GM21526 (cell line): ENCODE results near the gene SPTBN2.

Source experiments
- ATAC-seq: cut with Tn5 transposase; IDR thresholded peaks from one replicate; pipeline ENCODE4 v1.9.1; 2021; ENCODE audit warnings: moderate library complexity; ENCODE audit not compliant: unreplicated experiment, low FRiP score

The SPTBN2 gene

DNA sequence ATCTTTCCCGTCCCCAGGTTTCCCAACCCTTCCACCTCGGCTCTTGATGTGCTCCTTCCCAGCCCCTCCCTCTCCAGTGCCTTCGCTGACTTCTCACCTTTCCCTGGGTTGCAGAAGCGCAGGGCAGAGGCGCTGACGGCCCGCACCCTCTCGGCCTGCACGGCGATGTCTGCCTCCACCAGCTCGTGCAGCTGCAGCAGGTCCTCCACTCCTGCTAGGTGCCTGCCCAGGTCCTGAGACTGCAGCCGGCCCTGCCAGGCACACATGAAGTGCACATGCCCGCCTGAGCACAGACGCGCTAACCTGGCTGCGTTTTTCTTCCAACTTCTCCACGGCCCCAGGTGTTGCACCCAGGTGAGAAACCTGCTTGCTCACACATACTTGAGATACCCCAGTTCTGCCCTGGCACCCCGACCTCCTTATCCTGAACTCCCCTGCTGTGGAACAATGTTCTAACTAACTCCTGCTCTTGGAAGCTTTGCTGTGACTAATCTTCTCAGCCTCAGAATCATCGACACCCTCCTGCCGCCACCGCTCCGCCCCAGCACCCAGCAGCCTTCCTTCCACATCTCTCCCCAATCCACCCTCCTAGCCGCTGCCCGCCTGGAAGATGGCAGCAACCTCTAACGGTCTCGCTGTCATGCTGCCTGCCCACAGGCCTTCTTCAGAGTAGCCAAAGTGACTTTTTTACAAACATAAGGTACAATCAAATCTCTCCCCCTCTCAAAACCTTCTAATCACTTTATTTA is 23.3 kb downstream of the SPTBN2 start:
- no peak for ATAC-seq

DNA sequence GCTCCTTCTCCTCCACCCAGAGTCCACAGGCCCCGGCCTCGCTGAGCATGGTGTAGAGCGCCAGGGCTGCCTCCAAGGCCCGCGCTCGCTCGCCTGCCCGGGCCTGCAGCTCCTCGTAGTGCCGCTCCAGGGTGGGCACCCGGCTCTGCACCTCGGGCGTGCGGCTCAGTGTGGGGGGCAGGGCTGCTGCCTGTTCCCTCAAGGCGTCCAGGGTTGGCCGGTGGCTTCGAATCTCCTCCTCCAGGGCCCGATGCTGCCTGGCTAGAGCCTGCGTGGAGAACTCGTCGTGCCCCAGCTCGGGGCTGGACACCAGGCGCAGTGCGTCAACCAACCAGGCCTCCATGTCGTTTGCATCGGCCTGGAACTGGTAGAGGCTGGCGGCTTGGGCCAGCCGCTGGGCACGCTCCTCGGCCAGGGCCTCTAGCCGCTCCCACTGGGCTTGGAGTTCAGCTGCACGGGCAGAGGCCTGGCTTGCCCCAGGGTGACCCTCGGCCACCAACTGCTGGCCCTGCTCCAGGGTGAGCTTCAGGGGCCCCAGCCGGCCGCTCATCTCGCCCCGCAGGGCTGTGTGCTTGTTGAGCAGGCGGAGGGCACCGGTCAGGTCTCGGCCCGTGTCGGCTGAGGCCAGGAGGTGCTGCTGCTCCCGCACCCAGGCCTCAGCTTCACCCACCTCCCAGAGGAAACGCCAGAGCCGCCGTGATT is 24.2 kb downstream of the SPTBN2 start:
- ATAC-seq: no peak

DNA sequence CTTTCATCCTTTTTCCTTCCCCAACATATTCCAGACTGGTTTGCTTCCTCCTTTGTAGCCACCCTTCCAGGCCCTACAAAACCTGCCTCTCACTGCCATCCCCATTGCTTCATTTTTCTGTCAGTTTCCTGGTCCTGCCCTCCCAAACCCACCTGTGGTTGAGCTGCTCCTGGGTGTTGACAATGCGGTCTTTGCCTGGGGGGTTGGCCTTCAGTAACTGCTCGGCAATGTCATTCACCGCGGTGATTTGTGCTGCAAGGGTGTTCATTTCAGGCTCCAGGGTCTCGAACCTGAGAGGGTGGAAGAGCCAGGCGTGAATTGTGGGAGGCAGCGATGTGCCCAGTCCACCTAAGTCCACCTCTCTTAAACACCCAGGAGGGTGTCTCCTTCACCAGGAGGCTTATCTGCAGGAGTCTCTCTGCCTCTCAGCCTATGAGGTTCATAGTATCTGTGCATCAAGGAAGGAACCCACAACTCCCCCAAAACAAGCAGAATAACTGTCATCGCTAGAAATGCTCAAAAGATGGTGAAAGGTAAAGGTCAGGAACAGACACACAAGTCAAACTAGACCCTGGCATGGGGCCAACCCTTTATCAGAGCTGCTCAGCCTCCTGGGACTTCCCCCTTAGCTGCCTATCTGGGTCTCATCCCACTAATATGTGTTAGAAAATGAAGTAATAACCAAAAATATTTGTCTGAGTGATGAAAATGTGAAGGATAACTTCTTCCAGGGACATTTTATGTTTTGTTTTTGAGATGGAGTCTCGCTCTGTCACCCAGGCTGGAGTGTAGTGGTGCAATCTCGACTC is 27.4 kb downstream of the SPTBN2 start:
- no peak for ATAC-seq

DNA sequence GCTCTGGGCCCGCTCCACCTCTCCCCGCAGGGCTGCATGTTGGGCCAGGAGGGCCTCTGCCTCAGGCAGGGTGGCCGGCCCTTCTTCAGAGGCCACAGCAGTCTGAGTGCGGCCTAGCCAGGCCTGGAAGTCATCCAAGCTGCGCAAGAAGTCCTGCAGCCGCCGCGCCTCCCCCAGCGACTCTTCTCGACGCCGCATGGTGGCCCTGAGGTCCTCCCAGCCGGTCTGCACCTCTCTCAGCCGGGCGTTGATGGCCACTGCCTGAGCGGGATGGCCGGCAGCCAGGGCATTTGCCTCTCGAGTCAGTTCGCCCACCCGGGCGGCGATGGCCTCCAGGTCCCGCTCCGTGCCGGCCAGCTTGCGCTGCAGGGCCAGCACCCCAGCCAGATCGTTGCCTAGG is 28.3 kb downstream of the SPTBN2 start:
- no peak for ATAC-seq

DNA sequence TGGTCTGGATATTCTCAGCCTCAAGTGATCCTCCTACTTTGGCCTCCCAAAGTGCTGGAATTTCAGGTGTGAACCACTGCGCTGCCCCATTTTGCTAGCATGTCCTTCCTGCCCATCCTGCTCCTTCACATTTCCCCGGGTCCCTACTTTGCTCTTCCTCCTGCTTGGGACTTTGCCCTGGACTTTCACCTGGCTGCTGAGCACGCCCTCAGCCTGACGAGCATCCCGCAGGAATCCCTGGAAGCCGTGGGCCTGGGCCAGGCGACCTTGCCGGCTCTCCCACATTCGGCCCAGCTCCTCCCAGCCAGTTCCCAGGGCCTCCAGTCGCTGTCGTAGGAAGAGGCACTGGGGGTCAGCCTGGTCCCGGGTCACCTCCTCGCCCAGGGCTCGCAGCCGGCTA is 28.7 kb downstream of the SPTBN2 start:
- ATAC-seq: no peak

DNA sequence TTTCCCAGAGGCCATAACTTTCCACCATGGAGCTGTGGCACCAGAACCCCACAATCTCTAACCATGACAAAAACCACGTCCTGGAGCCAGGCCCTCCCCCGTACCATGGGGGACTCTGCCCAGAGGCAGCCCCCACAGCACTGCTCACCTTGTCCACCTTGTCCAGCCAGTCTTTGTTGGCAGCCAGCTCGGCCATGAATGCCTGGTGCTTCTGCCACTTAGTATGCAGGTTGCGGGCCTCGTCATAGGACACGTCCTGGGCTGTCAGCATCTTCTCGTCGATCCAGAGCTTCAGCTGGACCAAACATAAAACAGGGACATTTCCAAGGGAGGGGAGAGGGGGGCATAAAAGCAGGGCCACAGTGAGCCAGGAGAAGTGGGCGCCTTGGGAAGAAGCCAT is 30.5 kb downstream of the SPTBN2 start:
- no peak for ATAC-seq

DNA sequence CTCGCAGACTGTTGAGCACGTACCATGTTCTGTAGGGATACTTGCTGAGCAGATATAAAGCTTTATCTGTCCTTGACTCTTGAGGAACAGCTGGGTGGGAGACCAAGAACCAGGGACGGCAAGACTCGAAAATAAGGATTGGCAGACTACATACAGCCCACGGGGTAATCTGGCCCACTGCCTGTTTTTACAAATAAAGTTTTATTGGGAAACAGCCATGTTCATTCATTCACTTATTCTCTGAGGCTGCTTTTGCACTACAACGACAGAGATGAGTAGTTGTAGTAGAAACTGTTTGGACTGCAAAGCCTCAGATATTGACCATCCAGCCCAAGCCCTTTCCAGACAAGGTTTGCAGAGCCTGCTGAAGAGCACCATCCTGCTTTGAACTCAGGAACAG is 31.0 kb downstream of the SPTBN2 start:
- ATAC-seq: no peak

DNA sequence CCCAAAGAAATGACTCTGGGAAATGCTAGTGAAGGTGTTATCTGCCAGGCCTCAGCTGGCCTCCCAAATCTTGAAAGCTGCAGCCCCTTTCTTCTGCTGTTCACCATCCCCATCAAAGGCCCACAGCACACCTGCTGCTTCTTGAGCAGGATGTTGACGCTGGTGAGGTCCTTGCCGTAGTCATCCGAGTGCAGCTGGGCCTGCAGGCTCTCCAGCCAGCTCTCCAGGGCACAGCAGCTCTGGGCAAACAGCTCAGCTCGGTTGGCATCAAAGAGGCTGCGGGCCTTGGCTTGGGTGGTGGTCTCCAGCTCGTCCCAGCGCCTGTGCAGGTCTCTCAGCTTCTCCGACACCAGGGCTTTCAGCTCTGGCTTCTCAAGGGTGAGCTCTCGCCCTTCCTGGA is 32.9 kb downstream of the SPTBN2 start:
- no peak for ATAC-seq

DNA sequence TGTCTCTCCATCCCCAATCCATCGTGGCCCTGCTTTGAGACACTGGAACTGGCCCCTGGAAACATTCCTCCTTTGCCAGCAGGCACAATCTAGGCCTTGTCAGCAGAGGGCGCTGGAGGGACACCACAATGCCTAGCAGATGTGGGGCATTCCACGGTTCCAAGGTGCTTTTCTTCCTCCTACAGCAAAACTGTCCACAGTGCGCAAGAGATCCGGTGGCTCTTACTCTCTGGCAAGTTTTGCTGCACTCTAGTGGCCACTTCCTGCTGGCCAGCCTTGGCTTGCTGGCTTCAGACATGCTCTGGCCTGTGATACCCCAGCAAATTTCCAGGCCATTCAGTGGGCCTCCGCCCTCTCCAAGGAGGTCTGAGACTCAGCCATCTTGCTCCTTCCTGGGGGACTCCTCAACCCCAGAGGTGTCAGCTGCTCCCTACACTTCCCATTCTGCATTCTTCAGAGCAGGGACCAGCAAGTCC is 34.2 kb downstream of the SPTBN2 start:
- no peak for ATAC-seq

DNA sequence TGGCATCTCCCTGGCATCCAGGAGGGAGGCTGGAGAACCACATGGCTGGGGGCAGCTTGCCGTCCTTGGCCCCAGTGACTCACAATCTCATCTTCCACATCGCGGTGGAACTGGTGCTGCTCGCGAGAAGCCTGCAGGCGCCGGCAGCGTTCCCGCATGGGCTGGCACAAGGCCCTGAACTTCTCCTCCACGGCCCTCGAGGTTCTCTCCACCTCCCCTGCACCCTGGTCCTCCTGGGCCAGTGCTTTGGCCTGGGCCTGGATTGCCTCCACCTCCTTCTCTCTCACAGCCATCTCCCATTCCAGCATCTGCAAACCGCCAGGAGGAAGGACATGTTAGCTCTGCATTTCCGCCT is 35.0 kb downstream of the SPTBN2 start:
- ATAC-seq: no peak

DNA sequence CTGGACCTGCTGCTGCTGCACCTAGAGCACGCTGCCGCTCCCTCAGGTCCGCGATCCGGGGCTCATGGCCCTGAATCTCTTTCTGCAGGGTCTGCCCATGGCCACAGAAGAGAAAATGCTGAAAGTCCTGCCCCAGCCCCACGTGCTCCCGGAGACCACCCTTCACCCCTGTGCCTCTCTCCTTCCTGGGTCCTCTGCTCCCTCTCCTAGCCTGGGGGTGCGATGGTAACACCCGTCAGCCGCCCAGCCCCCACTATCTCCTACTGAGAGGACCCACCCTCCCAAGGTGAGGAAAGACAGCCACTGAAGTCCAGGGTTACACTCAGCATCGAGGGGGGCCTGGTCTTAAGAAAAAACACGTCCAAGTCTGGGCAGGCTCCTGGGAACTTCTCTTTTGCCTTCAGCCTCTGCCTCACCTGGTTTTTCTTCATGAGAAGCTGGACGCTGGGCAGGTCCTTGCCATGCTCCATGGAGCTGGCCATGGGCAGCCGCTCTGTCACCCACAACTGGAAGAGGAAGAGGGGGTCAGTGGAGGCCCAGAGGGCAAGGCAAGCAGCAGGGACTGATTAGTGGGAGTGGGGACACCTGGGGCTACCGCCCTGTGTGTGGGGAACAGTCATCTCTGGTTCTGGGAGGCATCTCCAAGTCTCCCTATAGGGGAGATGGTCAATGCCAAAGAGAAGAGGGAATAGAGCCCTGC is 35.5 kb downstream of the SPTBN2 start:
- ATAC-seq: no peak

DNA sequence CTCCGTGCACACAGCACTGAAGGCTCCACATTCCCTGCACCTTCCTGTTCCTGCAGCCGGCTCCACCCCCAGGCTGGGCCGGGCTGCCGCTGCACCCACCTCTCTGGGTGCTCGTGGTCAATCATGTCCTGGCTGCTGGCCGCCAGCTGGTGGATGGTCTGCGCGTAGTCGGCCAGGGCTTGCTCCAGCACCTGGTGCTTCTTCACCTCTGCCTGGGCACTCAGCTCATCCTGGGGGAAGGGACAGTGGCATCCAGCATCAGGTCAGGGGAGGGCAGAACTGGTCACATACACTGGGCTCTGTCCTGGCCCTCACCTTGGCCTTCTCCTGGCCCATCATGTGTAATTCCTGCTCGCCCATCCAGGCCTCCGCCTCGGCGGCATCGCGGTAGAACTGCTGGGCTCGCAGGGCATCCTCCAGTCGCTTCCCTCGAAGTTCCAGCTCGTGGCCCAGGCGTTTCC is 36.1 kb downstream of the SPTBN2 start:
- ATAC-seq: no peak

DNA sequence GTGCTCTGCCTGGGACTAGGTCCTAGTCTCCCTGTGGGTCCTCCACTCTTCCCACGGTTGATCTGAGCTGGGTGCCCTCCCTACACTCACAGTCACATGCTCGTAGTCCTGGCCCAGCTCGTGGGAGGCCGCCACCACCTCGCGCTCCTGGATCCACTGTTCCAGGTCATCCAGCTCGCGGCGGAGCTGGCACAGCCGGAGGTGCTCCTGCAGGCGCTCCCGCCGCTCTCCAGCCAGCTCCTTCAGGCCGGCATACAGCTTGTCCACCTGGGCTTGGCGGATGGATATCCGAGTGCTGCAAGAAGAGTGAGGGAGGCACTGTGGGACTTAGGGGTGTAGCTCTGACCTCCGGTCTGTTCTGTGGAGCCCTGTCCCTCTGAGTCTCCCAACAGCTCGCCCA is 36.6 kb downstream of the SPTBN2 start:
- no peak for ATAC-seq

DNA sequence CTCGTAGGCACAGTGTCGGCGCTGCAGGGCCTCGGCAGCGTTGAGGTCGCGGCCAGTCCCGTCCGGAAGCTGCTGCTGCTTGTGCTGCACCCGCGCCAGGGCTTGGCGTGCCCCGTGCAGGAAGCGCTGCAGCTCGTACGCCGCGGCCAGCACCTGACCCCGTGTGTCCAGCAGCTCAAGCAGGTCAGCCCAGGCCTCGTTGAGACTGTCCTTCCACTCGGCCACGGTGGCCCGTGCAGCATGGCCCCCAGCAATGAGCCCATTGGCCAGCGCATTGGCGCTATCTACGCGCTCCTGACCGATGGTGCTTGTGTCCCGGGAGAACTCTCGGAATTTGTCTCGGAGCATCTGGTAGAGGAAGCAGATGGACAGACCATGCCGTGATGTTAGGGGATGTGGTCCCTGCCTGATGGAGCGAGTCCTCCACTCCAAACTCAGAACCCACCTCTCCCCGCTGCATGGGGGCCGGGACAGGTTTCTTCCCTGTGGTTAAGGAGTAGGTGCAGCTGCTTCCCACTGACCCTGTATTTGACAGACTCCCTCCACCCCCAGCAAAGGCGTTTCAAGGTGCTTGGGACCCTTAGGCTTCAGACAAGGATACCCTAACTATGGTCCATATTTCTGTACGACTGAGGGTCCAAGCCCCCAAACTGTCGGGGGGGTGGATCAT is 37.6 kb downstream of the SPTBN2 start:
- no peak for ATAC-seq

DNA sequence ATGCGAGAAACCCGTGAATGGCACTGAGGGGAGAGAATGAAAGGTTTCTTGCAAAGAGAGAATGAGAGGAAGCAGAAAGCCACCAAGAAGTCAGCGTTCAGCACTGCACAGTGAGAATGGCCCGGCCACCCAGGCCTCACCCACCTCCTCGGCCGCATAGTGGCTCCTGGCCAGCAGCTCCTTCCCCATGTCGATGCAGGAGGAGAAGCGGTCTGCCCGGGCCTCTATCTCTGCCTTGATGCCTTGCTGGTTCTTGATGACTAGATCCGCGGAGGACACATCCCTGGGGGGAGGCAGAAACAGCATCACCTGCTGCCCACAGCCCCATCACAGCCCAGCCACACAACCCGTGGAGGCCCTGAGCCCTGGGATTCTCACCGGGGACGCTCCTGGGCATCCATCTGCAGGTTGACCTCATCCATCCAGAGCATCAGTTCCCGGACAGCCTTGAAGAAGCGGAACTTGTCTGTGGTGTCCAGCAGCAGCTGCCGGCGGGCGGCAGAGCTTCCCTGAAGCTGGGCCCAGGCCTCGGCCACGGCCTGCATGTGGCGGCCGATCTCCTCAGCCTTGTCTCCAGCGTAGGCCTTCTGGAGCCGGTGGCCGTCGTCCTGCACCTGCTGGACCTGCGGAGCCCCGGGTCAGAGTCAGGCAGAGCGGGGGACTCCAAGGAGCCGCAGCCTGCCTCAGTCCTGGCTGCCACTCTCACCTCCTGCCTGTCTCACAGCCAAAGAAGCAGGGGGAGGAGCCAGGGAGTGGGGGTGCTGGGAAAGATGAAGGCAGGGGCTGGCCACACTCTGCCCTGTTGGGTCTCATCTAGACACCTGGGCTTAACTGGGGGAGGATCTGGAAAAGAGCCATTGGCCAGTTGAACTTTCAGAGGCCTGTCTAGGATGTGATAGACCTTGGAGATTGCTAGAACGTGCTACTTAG is 39.1 kb downstream of the SPTBN2 start:
- ATAC-seq: no peak

DNA sequence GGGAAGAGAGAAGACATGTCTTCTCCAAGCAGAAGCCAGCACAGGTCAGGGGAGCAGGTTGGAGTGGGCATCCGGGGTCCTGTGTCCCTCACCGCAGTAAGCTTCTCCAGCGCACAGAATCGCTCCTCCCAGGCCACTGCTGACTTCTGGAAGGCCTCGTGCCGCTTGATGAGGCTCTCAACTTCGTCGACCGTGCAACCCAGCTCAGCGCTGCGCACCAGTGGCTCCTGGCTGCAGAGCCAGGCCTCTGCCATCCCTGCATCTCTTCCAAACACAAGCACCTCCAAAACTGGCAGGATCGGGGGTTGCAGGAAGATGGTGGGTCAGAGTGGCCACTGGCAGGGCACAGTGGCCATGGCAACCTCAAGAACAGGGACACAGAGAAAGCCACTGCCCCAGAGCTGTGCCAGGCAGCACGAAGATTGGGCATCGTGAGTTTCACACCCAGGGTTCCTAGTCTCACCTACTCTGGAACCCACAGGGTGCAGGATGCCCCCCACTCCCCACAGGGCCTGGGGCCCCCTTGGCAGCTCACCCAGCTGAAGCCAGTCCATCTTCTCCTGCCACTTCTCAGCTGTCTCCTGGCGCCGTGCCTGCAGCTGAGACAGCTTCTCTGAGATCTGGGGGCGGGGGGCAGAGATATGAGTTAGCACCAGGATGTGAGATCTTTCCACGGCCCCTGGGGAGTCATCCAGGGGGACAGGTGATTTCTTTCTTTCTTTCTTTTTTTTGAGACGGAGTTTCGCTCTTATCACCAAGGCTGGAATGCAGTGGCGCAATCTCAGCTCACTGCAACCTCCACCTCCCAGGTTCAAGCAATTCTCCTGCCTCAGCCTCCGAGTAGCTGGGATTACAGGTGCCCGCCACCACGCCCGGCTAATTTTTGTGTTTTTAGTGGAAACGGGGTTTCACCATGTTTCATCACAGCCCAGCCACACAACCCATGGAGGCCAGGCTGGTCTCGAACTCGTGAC is 40.2 kb downstream of the SPTBN2 start:
- no peak for ATAC-seq

DNA sequence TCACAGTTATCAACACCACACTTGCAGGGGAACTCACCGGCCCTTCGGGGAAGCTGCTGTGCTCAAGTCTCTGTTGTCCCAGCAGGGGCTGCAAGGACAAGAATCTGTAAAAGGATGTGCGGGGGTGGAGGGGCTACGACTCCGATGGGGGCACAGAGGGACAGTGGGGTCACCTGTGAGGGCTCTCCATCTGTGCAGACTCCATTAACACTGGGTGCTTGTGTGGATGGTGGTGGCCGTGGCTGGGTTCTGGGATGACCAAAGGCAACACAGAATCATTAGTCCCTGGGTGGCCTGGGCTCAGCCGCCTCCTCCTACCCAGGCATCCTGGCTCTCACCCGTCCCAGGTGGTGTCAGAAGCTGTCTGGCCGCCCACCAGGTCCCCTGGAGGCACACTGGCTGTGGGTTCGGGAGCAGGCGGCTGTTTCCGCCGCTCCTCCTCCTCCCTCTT is 41.2 kb downstream of the SPTBN2 start:
- ATAC-seq: no peak
